Central memory CD8-positive, alpha-beta T cell (primary cell): ENCODE results near the gene PLXNA2.
A peak's percentile ranks its signal among the peaks of the same experiment; 100 is the strongest.

ENCODE experiments used
- ATAC-seq: fragments of 150-1000 bp; cut with Tn5 transposase; replicated peaks from 2 replicates; pipeline ENCODE4 v1.10.0; 2022; ENCODE audit warnings: mild to moderate bottlenecking, moderate FRiP score, moderate number of reproducible peaks; ENCODE audit not compliant: poor library complexity, severe bottlenecking; ENCODE audit errors: extremely low read depth
- DNase-seq, 2 donors: peaks; one replicate each; pipeline ENCODE4 v3.0.0; 2021; ENCODE audit warnings: low spot score in 2 of 2
- H3K27ac Mint-ChIP-seq: one replicate; pipeline ENCODE4 v1.8.0; 2022; ENCODE audit warnings: low read depth, mild to moderate bottlenecking, moderate library complexity, mixed read lengths
- H3K27me3 Mint-ChIP-seq: one replicate; pipeline ENCODE4 v1.8.0; 2022; ENCODE audit warnings: mixed read lengths
- H3K36me3 Mint-ChIP-seq: one replicate; pipeline ENCODE4 v1.8.0; 2022; ENCODE audit warnings: mild to moderate bottlenecking, moderate library complexity, mixed read lengths; ENCODE audit not compliant: insufficient read depth
- H3K4me1 Mint-ChIP-seq: one replicate; pipeline ENCODE4 v1.8.0; 2022; ENCODE audit warnings: mixed read lengths
- H3K4me3 Mint-ChIP-seq: one replicate; pipeline ENCODE4 v1.8.0; 2022; ENCODE audit warnings: mild to moderate bottlenecking, moderate library complexity, mixed read lengths
- H3K9me3 Mint-ChIP-seq: one replicate; pipeline ENCODE4 v1.8.0; 2022; ENCODE audit warnings: mixed read lengths

PLXNA2 gene

DNA sequence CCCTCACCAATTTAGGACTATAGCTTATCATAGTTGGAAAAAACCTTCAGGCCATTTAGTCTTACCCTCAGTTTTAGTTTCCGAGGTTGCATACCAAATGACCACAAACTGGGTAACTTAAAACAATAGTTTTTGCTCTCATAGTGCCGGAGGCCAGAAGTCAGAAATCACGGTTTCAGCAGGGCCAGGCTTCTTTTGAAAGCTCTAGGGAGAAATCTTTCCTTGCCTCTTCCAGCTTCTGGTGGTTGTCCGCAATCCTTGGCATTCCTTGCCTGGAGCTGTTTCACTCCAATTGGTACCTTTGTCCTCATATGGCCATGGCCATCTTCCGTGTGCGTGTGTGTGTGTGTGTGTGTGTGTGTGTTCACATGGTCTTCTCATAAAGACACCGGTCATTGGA, 12.4 kb upstream of the PLXNA2 start:
- H3K4me3 Mint-ChIP-seq = no peak overlapping the region
- DNase-seq (no peak), ATAC-seq (no peak)
- no peaks in the 10 kb centered on the region for H3K4me1 Mint-ChIP-seq
- no peaks in the 10 kb centered on the region for H3K36me3 Mint-ChIP-seq
- H3K27me3 Mint-ChIP-seq = peaks cover 85% of the 10 kb centered on the region
- no peak overlapping the region for H3K27ac Mint-ChIP-seq
- H3K9me3 Mint-ChIP-seq = no peaks in the 10 kb centered on the region

DNA sequence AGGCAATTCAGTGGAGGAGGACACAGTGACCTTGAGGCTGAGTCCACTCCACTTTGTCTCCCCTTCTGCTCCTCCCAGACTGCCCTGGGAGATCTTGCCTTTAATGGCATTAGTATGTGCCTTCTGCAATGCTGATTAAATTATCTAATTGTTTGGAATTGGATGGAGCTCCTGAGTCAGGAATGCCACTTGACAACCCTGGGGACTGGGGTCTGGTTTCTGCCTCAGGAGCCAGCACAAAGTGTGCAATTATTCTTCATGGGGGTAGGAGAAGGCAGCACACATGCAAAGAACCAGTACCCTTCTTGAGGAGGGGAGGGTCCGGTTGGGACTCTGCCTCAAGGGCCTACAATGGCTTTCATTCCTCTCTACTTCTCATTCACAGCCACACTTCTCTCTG, 11.9 kb upstream of the PLXNA2 start:
- Mint-ChIP-seq H3K4me1 (no peaks in the 10 kb centered on the region), H3K27me3 (peaks cover 90% of the 10 kb centered on the region), H3K9me3 (no peaks in the 10 kb centered on the region), H3K36me3 (no peaks in the 10 kb centered on the region), H3K27ac (no peak overlapping the region), H3K4me3 (no peak overlapping the region)
- no peak for DNase-seq
- no peak for ATAC-seq

- DNase-seq (no peak), ATAC-seq (no peak)
- no peak overlapping the region for H3K27ac Mint-ChIP-seq
- no peaks in the 10 kb centered on the region for H3K9me3 Mint-ChIP-seq
- H3K4me3 Mint-ChIP-seq = no peak overlapping the region
- no peaks in the 10 kb centered on the region for H3K36me3 Mint-ChIP-seq
- no peaks in the 10 kb centered on the region for H3K4me1 Mint-ChIP-seq
- peaks cover 92% of the 10 kb centered on the region for H3K27me3 Mint-ChIP-seq
Observed at GRCh38 chr1:208254862-208255261, 10.7 kb upstream of the PLXNA2 start.

DNA sequence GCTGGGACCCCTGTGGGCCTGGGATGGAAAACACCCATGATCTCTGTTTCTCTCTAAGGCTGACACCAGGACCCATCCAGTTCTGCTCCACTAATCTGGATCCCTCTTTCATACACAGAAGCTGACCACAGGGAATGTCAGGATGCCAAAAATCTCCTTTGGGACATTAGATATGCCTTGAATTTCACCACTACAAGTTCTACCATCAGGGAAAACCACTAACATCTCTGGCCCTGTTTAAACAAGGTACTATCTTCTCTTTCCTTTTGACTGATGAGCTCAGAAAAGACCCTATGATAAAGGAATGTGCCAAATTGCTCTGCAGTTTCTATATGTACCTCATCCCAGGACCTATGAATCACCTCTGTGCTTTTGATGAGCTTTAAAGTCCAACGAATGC, 10.2 kb upstream of the PLXNA2 start:
- ATAC-seq (no peak), DNase-seq (no peak)
- no peaks in the 10 kb centered on the region for H3K36me3 Mint-ChIP-seq
- H3K4me3 Mint-ChIP-seq = no peak overlapping the region
- peaks cover 88% of the 10 kb centered on the region for H3K27me3 Mint-ChIP-seq
- H3K4me1 Mint-ChIP-seq = no peaks in the 10 kb centered on the region
- H3K9me3 Mint-ChIP-seq = no peaks in the 10 kb centered on the region
- H3K27ac Mint-ChIP-seq = no peak overlapping the region

GRCh38 chr1:208252836-208253576, 8.8 kb upstream of the PLXNA2 start:
- DNase-seq = no peak
- no peaks in the 10 kb centered on the region for H3K36me3 Mint-ChIP-seq
- H3K27ac Mint-ChIP-seq = no peak overlapping the region
- no peak overlapping the region for H3K4me3 Mint-ChIP-seq
- H3K4me1 Mint-ChIP-seq = no peaks in the 10 kb centered on the region
- no peaks in the 10 kb centered on the region for H3K9me3 Mint-ChIP-seq
- H3K27me3 Mint-ChIP-seq = peaks cover 82% of the 10 kb centered on the region
- ATAC-seq = no peak

DNA sequence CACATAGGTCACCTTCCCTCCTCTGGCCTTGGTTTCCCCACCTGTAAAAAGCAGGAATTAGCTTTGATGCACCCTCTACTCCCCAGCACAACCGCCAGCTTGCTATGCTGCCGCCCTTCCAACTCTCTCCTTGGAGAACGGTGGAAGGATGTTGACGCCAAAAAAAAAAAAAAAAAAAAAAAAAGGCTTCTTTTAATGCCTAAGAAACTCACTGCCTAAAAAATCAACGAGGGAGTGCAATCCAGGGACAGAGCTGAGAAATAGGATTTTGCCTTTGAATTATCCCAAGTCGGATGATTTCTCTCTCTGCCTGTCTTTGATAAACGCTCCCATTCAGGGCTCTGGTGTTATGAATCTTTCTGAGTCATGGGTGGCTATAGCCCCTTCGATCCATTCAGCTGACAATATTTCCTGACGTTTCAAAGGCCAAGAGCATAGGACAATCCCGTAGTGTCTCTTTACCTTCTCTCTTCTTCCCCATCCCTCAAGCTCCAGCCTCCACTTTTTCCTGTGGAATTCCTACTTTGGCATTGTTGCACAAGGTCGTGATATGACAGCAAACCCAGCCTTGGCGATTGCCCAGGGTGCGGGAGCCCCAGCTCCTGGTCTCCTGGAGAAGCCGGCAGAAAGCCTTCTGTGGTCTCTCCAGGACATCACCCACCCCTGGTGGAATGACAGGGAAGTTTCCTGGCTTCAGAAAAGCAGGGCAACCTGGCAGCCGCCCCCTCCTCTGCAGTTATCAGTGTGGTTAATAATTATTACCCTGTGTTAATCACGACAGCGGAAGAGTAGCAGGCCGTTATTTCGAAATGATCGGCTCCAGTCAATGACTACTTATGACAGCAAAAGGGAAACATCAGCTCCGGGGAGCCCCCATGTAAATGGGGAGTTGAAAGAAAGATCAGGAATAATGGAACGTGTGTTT, 8.0 kb upstream of the PLXNA2 start:
- Mint-ChIP-seq H3K36me3 (no peaks in the 10 kb centered on the region), H3K4me3 (no peak overlapping the region), H3K27ac (no peak overlapping the region), H3K4me1 (no peaks in the 10 kb centered on the region), H3K9me3 (no peaks in the 10 kb centered on the region), H3K27me3 (peaks cover 74% of the 10 kb centered on the region)
- no peak for ATAC-seq
- no peak for DNase-seq

DNA sequence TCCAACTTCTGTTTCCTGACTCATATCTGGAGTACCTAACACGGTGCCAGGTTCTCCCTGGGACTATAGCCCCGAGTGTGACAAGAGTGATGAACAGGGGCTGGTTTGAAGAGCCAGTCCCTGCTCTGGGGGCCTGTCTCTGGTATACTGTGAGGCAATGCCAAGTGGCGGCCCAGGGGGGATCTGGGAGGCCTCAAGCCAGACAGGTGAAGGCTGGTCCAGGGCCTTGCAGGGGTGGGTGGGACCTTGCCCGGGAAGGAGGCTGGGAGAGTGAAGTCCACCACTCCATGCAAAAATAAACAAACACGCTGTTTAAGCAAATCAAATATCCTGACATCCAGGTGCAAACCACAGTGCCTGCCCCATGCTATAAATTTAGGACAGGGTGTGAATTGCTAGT, 6.8 kb upstream of the PLXNA2 start:
- H3K4me1 Mint-ChIP-seq = no peaks in the 10 kb centered on the region
- no peak for ATAC-seq

GRCh38 chr1:208250613-208251012, 6.4 kb upstream of the PLXNA2 start:
- Mint-ChIP-seq H3K36me3 (no peaks in the 10 kb centered on the region), H3K4me1 (no peaks in the 10 kb centered on the region), H3K4me3 (no peak overlapping the region), H3K27me3 (peaks cover 58% of the 10 kb centered on the region), H3K9me3 (no peaks in the 10 kb centered on the region), H3K27ac (no peak overlapping the region)
- ATAC-seq (no peak), DNase-seq (no peak)

More for the DNA sequence above, 6.8 kb upstream of the PLXNA2 start:
- Mint-ChIP-seq H3K27me3 (peaks cover 62% of the 10 kb centered on the region), H3K4me3 (no peak overlapping the region), H3K36me3 (no peaks in the 10 kb centered on the region), H3K27ac (no peak overlapping the region), H3K9me3 (no peaks in the 10 kb centered on the region)
- DNase-seq = no peak

- no peak for ATAC-seq
- H3K4me1 Mint-ChIP-seq = peaks cover 13% of the 10 kb centered on the region
- no peak overlapping the region for H3K27ac Mint-ChIP-seq
- no peak overlapping the region for H3K4me3 Mint-ChIP-seq
- peaks cover 49% of the 10 kb centered on the region for H3K27me3 Mint-ChIP-seq
- peaks cover 3% of the 10 kb centered on the region for H3K36me3 Mint-ChIP-seq
- DNase-seq = no peak
- no peaks in the 10 kb centered on the region for H3K9me3 Mint-ChIP-seq
Observed at GRCh38 chr1:208248991-208249696, 5.0 kb upstream of the PLXNA2 start.

DNA sequence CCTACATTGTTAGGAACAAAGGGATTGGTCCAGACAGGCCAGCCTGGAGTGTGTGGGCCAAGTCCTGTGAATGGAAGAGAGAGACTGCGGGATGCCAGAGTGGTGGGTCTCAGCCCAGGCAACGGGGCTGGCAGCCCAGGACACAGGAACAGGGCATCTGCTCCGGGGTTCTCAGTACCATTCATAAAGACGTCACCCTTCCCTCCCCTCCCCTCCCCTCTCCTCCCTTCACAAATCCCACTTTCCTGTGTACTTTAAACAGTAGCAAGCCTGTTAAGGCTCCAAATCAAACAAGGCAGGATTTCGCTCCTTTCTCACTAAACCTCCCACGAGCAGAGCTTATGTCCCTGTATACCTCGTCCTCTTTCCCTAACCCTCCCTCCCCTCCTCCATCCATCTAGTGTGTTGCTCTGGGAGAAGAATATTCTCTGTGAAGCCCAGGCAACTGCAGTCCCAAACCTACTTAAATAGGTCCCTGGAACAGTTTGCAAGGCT, 4.2 kb upstream of the PLXNA2 start:
- no peak overlapping the region for H3K27ac Mint-ChIP-seq
- H3K4me1 Mint-ChIP-seq = peaks cover 13% of the 10 kb centered on the region
- DNase-seq (no peak), ATAC-seq (no peak)
- peaks cover 41% of the 10 kb centered on the region for H3K27me3 Mint-ChIP-seq
- H3K36me3 Mint-ChIP-seq = peaks cover 3% of the 10 kb centered on the region
- no peaks in the 10 kb centered on the region for H3K9me3 Mint-ChIP-seq
- H3K4me3 Mint-ChIP-seq = no peak overlapping the region

DNA sequence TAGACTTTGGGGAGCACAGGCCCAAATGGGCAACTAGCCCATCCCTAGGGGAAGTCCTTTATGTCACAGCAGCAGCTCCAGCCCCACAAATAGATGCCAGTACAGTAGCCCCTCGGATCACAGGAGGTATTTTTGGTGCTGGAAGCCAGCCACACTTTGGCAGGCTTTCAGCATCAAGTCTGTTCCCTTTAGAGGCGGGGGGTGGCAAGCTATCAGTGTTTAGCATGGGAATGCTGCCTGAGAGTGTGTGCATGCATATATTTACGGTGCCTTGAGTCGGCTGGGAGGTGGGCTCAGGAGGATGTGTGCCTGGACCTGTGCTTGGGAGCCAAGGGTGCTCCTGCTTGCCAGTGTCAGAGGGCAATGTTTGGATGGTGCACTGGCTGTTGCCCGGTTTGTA, 3.5 kb upstream of the PLXNA2 start:
- Mint-ChIP-seq H3K27me3 (peaks cover 37% of the 10 kb centered on the region), H3K36me3 (peaks cover 3% of the 10 kb centered on the region), H3K27ac (no peak overlapping the region), H3K4me1 (peaks cover 16% of the 10 kb centered on the region), H3K9me3 (no peaks in the 10 kb centered on the region), H3K4me3 (no peak overlapping the region)
- DNase-seq (no peak), ATAC-seq (no peak)

DNA sequence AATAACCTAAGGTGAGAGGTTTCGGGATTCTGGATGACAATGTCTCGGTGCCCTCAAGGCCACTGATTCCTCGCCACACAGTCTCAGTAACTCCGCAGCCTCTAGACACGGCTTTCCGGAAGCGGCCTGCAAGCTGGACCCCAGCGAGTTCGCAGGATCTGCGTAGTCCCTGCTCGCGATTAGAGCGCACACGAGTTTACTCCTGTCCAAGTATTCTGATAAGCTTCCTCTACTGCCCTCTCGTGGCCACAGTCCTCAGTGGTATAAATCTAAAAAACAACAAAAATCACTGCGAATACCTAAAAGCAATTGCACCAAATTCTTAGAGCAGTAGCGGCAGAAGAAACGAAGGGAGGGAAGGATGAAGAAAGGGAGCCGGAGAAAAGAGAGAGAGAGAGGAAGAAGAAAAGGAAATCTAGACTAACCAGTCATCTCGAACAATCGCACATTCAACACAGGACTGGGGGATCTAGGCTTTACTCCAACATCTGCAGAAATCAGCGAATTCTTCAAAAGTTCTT, 1.1 kb upstream of the PLXNA2 start:
- Mint-ChIP-seq H3K9me3 (no peaks in the 10 kb centered on the region), H3K4me3 (peak overlapping the region; percentile 63), H3K36me3 (peaks cover 3% of the 10 kb centered on the region), H3K4me1 (peaks cover 21% of the 10 kb centered on the region), H3K27ac (peak overlapping the region; percentile 89), H3K27me3 (peaks cover 29% of the 10 kb centered on the region)
- peak; percentile 67 for ATAC-seq
- DNase-seq = peak; percentile 59 to 69
